D721Med (cell line): ENCODE results near the gene FOXI1.

Source experiments
- DNase-seq: peaks from one replicate; pipeline ENCODE4 v3.0.0; 2011; ENCODE audit warnings: low spot score; ENCODE audit not compliant: insufficient read length
- FAIRE-seq: peaks from 2 replicates; lab custom pipeline; 2011; peaks lifted over from hg19 to GRCh38; lab: Jason Lieb, UNC
- TF ChIP-seq, protein P1 (sequence below): IDR thresholded peaks from 2 replicates; pipeline ENCODE4 v1.5.1; 2012; ENCODE audit warnings: mild to moderate bottlenecking, control low read depth; ENCODE audit not compliant: insufficient read depth; ENCODE audit errors: missing control alignments

FOXI1 gene

DNA sequence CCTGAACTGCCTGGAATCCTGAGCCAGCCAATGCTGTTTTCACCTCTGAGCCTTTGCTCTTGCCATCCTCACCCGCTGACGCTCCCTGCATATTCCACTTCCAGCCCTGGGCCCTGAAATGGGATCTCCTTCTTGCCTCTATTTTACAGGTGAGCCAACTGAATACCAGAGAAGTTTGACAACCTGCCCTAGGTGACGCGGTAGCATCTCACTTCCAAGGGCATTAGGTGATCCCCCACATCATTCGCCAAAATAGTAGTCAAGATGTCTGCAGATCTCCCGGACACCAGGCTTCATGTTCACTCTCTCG is 43.5 kb downstream of the FOXI1 start:
- no peak for FAIRE-seq
- TF ChIP-seq, protein P1, sequence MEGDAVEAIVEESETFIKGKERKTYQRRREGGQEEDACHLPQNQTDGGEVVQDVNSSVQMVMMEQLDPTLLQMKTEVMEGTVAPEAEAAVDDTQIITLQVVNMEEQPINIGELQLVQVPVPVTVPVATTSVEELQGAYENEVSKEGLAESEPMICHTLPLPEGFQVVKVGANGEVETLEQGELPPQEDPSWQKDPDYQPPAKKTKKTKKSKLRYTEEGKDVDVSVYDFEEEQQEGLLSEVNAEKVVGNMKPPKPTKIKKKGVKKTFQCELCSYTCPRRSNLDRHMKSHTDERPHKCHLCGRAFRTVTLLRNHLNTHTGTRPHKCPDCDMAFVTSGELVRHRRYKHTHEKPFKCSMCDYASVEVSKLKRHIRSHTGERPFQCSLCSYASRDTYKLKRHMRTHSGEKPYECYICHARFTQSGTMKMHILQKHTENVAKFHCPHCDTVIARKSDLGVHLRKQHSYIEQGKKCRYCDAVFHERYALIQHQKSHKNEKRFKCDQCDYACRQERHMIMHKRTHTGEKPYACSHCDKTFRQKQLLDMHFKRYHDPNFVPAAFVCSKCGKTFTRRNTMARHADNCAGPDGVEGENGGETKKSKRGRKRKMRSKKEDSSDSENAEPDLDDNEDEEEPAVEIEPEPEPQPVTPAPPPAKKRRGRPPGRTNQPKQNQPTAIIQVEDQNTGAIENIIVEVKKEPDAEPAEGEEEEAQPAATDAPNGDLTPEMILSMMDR, result no peak
- DNase-seq, result no peak

DNA sequence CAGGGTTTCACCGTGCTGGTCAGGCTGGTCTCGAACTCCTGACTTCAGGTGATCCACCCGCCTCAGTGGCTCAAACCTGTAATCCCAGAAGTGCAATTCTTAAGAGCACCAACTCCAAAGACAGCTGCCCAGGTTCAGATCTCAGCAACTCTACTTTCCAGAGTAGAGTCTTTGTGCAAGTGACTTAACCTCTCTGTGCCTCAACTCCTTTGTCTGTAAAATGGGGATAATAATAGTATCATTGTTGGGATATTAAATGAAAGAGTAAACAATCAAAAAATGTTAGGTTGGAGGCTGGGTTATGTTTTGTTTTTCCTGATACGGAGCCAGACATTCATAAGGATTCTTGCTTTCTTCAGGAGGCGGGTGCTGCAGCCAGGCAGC is 45.0 kb downstream of the FOXI1 start:
- TF ChIP-seq, protein P1, result no peak
- FAIRE-seq (no peak), DNase-seq (no peak)

GRCh38 chr5:170151097-170151831 is 45.6 kb downstream of the FOXI1 start:
- DNase-seq (no peak), FAIRE-seq (no peak)
- TF ChIP-seq, protein P1, result no peak

DNA sequence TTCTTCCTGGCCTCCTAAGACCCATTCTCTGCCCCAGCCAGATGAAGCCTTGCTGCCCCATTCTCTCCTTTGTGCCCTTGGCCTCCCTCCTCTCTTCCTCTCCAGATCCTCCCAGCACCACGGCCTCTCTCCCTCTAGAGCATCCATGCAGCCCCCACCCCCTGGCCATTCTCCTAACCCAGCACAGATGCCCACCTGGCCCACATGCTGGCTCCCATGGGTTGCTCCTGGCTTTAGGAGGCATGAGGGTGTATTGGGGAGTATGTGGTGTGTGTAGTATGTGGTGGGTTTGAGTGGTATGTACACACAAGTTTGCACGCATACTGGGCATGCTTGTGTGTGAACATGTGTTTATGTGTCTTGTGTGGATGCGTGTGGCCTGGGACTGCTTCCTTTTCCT is 47.1 kb downstream of the FOXI1 start:
- DNase-seq, result no peak
- TF ChIP-seq, protein P1, result no peak
- no peak for FAIRE-seq

DNA sequence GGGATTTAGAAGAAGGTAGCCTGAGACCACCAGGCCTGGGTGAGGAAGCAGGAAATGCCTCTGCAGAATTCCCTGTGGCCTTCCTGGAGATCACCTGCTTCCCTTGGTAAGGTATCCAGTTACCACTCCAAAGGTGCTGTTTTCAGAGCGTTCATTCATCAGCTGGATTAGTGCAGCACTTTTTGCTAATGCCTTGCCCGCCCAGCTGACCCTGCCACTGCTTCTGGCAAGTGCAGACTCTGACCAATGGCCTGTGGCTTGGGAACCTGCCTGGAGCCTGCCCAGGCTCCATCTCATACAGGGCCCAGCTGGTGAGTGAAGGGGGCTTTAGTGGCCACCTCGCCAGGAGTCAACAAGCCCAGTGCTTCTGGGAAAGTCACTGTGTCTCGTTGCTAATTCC is 48.6 kb downstream of the FOXI1 start:
- TF ChIP-seq, protein P1, result no peak
- DNase-seq, result no peak
- no peak for FAIRE-seq

DNA sequence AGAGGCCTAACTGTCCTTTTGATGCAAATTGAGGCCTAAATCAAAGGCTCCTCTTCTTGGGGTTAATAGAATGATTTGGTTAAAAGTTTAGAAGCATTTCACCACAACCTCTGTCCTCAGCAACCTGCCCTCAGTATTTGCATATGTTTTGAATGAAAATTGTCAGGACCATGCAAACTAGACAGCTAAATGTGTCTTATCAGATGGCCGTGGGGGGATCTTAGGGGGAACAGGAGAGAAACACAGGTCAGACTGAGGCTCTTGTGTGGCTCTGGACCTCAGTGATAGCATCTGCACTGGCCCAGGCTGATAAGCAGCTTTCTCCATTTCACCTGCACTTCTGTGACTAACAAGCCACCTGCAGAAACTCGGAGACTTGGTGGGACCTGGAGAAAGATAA is 49.0 kb downstream of the FOXI1 start:
- FAIRE-seq, result no peak
- no peak for DNase-seq
- TF ChIP-seq, protein P1, result no peak

DNA sequence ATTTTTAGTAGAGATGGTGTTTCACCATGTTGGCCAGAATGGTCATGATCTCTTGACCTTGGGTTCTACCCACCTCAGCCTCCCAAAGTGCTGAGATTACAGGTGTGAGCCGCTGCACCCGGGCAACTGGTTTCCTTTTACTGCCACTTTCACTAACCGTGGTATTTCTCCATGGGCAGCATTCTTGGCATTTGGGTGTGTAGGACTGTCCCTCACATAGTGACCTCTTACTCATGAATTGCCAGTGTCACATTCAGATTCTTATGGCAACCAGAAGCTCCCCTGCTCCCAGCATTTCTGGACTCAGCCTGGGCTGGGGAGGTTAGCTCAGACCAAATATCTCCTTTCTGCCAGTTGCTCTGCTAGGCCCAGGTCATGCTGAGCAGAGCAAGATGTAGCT is 50.1 kb downstream of the FOXI1 start:
- DNase-seq (no peak), FAIRE-seq (no peak)
- TF ChIP-seq, protein P1, result no peak
